ENCODE measurements around the gene FHOD3. TPM values are rescaled to one million over a fixed set of nuclear protein-coding genes. Genes with fewer than 3 reads are reported as not detected.
"Not testable (repeated sequence)": the region's sequence is repeated elsewhere in the genome, so short reads cannot be mapped to it uniquely, and the experiment has no call there.

Gene FHOD3
- total RNA-seq, 4 donors from 2014 or later = 24.1 to 51.4 (median 33.8) TPM

GRCh38 chr18:36813101-36813775 lies 515.7 kb downstream of the FHOD3 start:
- Histone ChIP-seq H3K4me1 (peaks cover 9 to 36% (median 31%) of the 10 kb centered on the region in 4 donors), H3K27ac (replicated peaks in 1 of 4) (peak overlapping the region; percentile 28 to 70 (median 50))
- no peak for DNase-seq (ENCODE audit: extremely low spot score)

GRCh38 chr18:36813824-36814223 lies 516.3 kb downstream of the FHOD3 start:
- no peak overlapping the region for H3K4me3 ChIP-seq
- H3K27me3 ChIP-seq = no peaks in the 10 kb centered on the region
- H3K27ac ChIP-seq (replicated peaks in 1 of 4) = peak overlapping the region; percentile 28 to 70 (median 50)
- TF ChIP-seq POLR2AphosphoS5 (IDR thresholded peaks at IDR 0.05) = no peak
- TF ChIP-seq POLR2A (IDR thresholded peaks at IDR 0.05; ENCODE audit: low read depth) = no peak
- TF ChIP-seq EP300 (IDR thresholded peaks at IDR 0.05) = no peak
- no peak for TF ChIP-seq CTCF (IDR thresholded peaks at IDR 0.05)
- H3K4me1 ChIP-seq = peaks cover 9 to 36% (median 31%) of the 10 kb centered on the region in 4 donors
- peaks cover 10 to 49% (median 16%) of the 10 kb centered on the region in 4 donors for H3K36me3 ChIP-seq
- H3K9me3 ChIP-seq = no peaks in the 10 kb centered on the region
- intact Hi-C loops (cut with DNase I) = no loop called here
- whole genome bisulfite sequencing = 87% methylated on average over 3 of the region's 3 CpGs
- DNase-seq (ENCODE audit: extremely low spot score) = no peak

More at GRCh38 chr18:36813101-36813775, 515.7 kb downstream of the FHOD3 start:
- Histone ChIP-seq H3K4me3 (no peak overlapping the region), H3K27me3 (no peaks in the 10 kb centered on the region), H3K36me3 (peaks cover 8 to 43% (median 13%) of the 10 kb centered on the region in 4 donors), H3K9me3 (no peaks in the 10 kb centered on the region)
- no peak for TF ChIP-seq EP300 (IDR thresholded peaks at IDR 0.05)
- TF ChIP-seq POLR2A (IDR thresholded peaks at IDR 0.05; ENCODE audit: low read depth) = no peak
- TF ChIP-seq CTCF (IDR thresholded peaks at IDR 0.05) = no peak
- no peak for TF ChIP-seq POLR2AphosphoS5 (IDR thresholded peaks at IDR 0.05)
- 82% methylated on average over 4 of the region's 4 CpGs for WGBS
- intact Hi-C loops (cut with DNase I) = no loop called here

- intact Hi-C loops (cut with DNase I) = no loop called here
- Histone ChIP-seq H3K9me3 (no peaks in the 10 kb centered on the region), H3K4me1 (peaks cover 9 to 30% (median 26%) of the 10 kb centered on the region in 4 donors), H3K4me3 (no peak overlapping the region), H3K27me3 (no peaks in the 10 kb centered on the region), H3K27ac (replicated peaks in 1 of 4) (no peak overlapping the region), H3K36me3 (peaks cover 10 to 51% (median 18%) of the 10 kb centered on the region in 4 donors)
- no peak for DNase-seq (ENCODE audit: extremely low spot score)
- WGBS = 73% methylated on average over 1 of the region's 1 CpG
- TF ChIP-seq POLR2AphosphoS5 (IDR thresholded peaks at IDR 0.05) = no peak
- TF ChIP-seq POLR2A (IDR thresholded peaks at IDR 0.05; ENCODE audit: low read depth) = no peak
- no peak for TF ChIP-seq EP300 (IDR thresholded peaks at IDR 0.05)
- no peak for TF ChIP-seq CTCF (IDR thresholded peaks at IDR 0.05)
Measured at GRCh38 chr18:36814994-36815393, 517.5 kb downstream of the FHOD3 start.

- peaks cover 9 to 22% (median 21%) of the 10 kb centered on the region in 4 donors for H3K4me1 ChIP-seq
- DNase-seq (ENCODE audit: extremely low spot score); H3K4me3 ChIP-seq; H3K27ac ChIP-seq (replicated peaks in 1 of 4); H3K27me3 ChIP-seq; H3K9me3 ChIP-seq; intact Hi-C loops (cut with DNase I): not testable (repeated sequence)
- H3K36me3 ChIP-seq = peaks cover 10 to 51% (median 18%) of the 10 kb centered on the region in 4 donors
Measured at GRCh38 chr18:36816096-36816495, 518.6 kb downstream of the FHOD3 start.

- 100% methylated on average over 1 of the region's 1 CpG for WGBS
- peaks cover 10 to 54% (median 18%) of the 10 kb centered on the region in 4 donors for H3K36me3 ChIP-seq
Measured at GRCh38 chr18:36817039-36817438, 519.5 kb downstream of the FHOD3 start.

More at GRCh38 chr18:36817039-36817438, 519.5 kb downstream of the FHOD3 start:
- H3K27me3 ChIP-seq = no peaks in the 10 kb centered on the region
- H3K4me1 ChIP-seq = peaks cover 9 to 13% (median 12%) of the 10 kb centered on the region in 4 donors
- no peak overlapping the region for H3K27ac ChIP-seq (replicated peaks in 1 of 4)
- intact Hi-C loops (cut with DNase I) = no loop called here
- TF ChIP-seq CTCF (IDR thresholded peaks at IDR 0.05) = no peak
- no peak for TF ChIP-seq EP300 (IDR thresholded peaks at IDR 0.05)
- no peak for TF ChIP-seq POLR2AphosphoS5 (IDR thresholded peaks at IDR 0.05)
- no peak for TF ChIP-seq POLR2A (IDR thresholded peaks at IDR 0.05; ENCODE audit: low read depth)
- H3K4me3 ChIP-seq = no peak overlapping the region
- H3K9me3 ChIP-seq = no peaks in the 10 kb centered on the region
- DNase-seq (ENCODE audit: extremely low spot score) = no peak

All from esophagus muscularis mucosa (tissue), 4 donors.